Motor neuron (in vitro differentiated cells): Measurements from ENCODE around the gene BLVRA. TPM values are rescaled to one million over a fixed set of nuclear protein-coding genes. Genes with fewer than 3 reads are reported as not detected.

Experiments used
- ATAC-seq, 8 experiments: fragments of 200-7000 bp; cut with Tn5 transposase; replicated peaks in 6 of 8; 2 replicates each; pipeline ENCODE4 v1.8.0; 2021; ENCODE audit warnings: mild to moderate bottlenecking in 8 of 8, moderate library complexity in 8 of 8
- H3K27ac ChIP-seq, 2 donors: fragments of 250-450 bp; sonication (Bioruptor Pico); 2 replicates each; pipeline ENCODE4 v1.9.0; 2021; ENCODE audit warnings: antibody characterized with exemption in 2 of 2, mild to moderate bottlenecking in 2 of 2, moderate library complexity in 1 of 2
- H3K4me1 ChIP-seq, 2 donors: fragments of 250-450 bp; sonication (Bioruptor Pico); replicated peaks in 1 of 2; 2 replicates each; pipeline ENCODE4 v1.6.1; 2021; ENCODE audit warnings: antibody characterized with exemption in 2 of 2, mild to moderate bottlenecking in 2 of 2, moderate library complexity in 1 of 2
- H3K4me3 ChIP-seq, 5 donors: fragments of 250-450 bp; sonication (Bioruptor Pico); 2 replicates each; pipeline ENCODE4 v1.9.0; 2021; ENCODE audit warnings: antibody characterized with exemption in 5 of 5, mild to moderate bottlenecking in 5 of 5, moderate library complexity in 4 of 5
- WGBS, 10 experiments: fragments of 450-650 bp; shearing (Covaris generic); methylation state at CpG; one replicate each; pipeline ENCODE4 v1.0.0; 2022; 5-methylcytosine and 5-hydroxymethylcytosine counted together
- in situ Hi-C, 9 experiments: fragments of 400-800 bp; cut with MboI; loops; one replicate each; pipeline ENCODE4 v1.15.0; 2021; ENCODE audit warnings: low sequenced_read_pairs in 9 of 9, low pct_unique_long_range_greater_than_20kb in 2 of 9; ENCODE audit not compliant: unreplicated experiment in 9 of 9
- total RNA-seq, 8 experiments: library from RNA; unstranded; fragments of 300-600 nt; gene quantifications; 2 replicates each; pipeline versions ENCODE4 v1.2.3 to v1.2.4, GENCODE V29; 2022

Gene BLVRA
- total RNA-seq, 8 experiments from 2014 or later = 2.3 to 45.0 (median 17.1) TPM

DNA sequence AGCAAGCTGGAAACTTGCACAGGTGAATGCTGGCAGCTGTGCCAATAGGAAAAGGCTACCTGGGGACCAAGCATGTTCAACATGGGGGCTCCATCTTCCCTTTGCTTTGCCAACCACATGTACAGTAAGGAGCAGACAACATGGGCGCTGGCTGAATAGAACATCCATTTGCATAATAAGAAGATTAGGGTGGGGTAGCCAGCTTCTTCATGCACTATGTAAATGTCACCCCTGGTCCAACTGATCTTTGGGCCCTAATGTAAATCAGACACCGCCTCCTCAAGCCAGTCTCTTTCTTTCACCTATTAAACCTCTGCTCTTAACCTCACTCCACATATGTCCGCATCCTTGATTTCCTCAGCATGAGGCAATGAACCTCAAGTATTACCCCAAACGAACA, 84.8 kb downstream of the BLVRA start:
- Histone ChIP-seq H3K4me3 (no peak overlapping the region), H3K27ac (no peak overlapping the region), H3K4me1 (peaks cover 0 to 2% of the 10 kb centered on the region in 2 donors)
- in situ Hi-C loops = loop anchor here in 5 of 9 experiments (25.0 kb wide), 3 partner anchors 256 to 1906 kb away; partner anchors contain the start of genes STK17A (in 4 of the 5), MRPL32 (in 1 of the 5) and PSMA2 (in 1 of the 5)
- ATAC-seq = peak in 3 of 8 experiments; percentile 62 to 79 (median 74)
- WGBS, 10 experiments = 0 to 86% (median 80%) methylated on average over 1 to 4 of the region's 4 CpGs; no CpG with 5 or more reads in 2 of the 10 experiments

DNA sequence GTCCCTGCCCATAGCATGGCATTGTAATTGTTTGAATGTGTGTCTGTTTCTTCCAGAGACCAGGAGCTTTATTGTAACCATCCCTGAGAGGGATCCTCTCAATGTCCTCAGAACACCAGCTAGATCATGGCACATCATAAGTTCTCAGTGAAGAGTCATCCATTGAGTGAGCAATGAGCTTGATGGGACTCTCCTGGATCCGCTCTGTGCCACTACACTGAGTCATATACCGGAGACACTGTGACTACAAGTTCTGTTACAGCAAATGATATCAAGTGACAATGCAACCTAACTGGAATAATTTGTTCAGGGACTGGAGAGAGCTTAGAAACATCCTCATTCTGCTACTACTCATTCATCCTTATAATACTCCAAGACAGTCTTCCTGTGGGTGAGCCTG, 85.8 kb downstream of the BLVRA start:
- no peak overlapping the region for H3K27ac ChIP-seq
- in situ Hi-C loops = loop anchor here in 5 of 9 experiments (25.0 kb wide), 3 partner anchors 257 to 1907 kb away; partner anchors contain the start of genes STK17A (in 4 of the 5), MRPL32 (in 1 of the 5) and PSMA2 (in 1 of the 5)
- WGBS, 10 experiments = 0 to 100% (median 83%) methylated on average over 1 to 2 of the region's 2 CpGs; no CpG with 5 or more reads in 5 of the 10 experiments
- H3K4me1 ChIP-seq = no peaks in the 10 kb centered on the region
- ATAC-seq = peak in 1 of 8 experiments; percentile 62
- H3K4me3 ChIP-seq = no peak overlapping the region

DNA sequence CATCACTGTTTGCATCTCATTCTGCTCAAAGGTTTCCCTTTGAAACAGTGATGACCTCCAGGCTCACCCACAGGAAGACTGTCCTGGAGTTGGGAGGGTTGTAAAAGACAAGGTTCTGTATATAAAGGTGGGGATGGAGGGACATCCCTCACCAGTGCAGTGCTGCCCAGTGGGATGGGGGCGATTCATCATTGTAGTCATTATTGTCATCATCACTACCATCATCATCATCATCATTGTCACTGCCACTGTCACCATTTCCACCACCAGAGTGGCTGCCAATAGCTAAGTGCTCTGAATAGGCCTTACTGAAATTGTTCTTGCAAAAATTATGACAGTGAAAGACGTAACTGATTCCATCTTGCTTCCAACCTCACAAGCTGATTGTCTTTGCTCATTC, 86.2 kb downstream of the BLVRA start:
- no peak for ATAC-seq
- in situ Hi-C loops = loop anchor here in 5 of 9 experiments (25.0 kb wide), 3 partner anchors 257 to 1907 kb away; partner anchors contain the start of genes STK17A (in 4 of the 5), MRPL32 (in 1 of the 5) and PSMA2 (in 1 of the 5)
- WGBS, 10 experiments = 50 to 100% (median 80%) methylated on average over 1 to 2 of the region's 2 CpGs; no CpG with 5 or more reads in 6 of the 10 experiments
- Histone ChIP-seq H3K4me3 (no peak overlapping the region), H3K27ac (no peak overlapping the region), H3K4me1 (no peaks in the 10 kb centered on the region)

DNA sequence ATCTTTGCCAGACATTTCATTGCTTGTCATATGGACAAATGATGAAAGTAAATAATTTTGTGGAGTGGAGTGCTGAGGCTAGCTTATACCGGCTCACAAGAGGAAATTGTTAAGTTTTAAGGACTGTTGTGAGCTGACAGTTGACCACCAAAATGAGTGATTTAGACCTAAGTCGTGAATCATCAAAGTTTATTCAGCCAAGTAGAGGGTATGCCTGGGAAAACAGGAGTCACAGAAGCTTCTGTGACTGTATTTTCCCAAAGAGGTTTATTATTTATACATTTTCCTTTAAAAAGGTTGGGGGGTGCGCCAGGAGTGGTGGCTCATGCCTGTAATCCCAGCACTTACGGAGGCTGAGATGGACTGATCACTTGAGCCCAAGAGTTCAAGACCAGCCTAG, 89.0 kb downstream of the BLVRA start:
- WGBS, 10 experiments = 14 to 90% (median 66%) methylated on average over 1 to 4 of the region's 4 CpGs
- no peak overlapping the region for H3K4me3 ChIP-seq
- H3K27ac ChIP-seq = no peak overlapping the region
- no peaks in the 10 kb centered on the region for H3K4me1 ChIP-seq
- no peak for ATAC-seq
- in situ Hi-C loops = loop anchor here in 5 of 9 experiments (25.0 kb wide), 3 partner anchors 260 to 1910 kb away; partner anchors contain the start of genes STK17A (in 4 of the 5), MRPL32 (in 1 of the 5) and PSMA2 (in 1 of the 5)

DNA sequence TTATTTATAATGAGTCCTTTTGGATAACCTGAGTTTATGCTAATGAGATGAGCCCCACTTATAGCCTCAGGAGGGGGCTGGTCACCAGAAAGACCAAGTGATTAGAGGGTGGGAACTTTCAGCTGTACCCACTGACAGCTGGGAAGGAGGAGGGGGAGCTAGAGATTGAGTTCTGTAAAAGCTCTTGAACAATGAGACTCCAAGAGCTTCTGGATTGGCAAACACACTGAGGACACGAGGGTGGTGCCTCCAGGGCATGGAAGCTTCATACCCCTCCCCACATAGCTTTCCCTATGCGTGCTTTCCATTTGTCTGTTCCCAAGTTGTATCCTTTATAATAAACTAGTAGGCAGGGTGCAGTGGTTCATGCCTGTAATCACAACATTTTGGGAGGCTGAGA, 90.6 kb downstream of the BLVRA start:
- in situ Hi-C loops = loop anchor here in 5 of 9 experiments (25.0 kb wide), 3 partner anchors 262 to 1912 kb away; partner anchors contain the start of genes STK17A (in 4 of the 5), MRPL32 (in 1 of the 5) and PSMA2 (in 1 of the 5)
- no peak overlapping the region for H3K4me3 ChIP-seq
- WGBS, 10 experiments = 25 to 100% (median 40%) methylated on average over 1 to 2 of the region's 2 CpGs; no CpG with 5 or more reads in 3 of the 10 experiments
- H3K4me1 ChIP-seq = no peaks in the 10 kb centered on the region
- ATAC-seq = peak in 2 of 8 experiments; percentile 43 to 59
- H3K27ac ChIP-seq = no peak overlapping the region

DNA sequence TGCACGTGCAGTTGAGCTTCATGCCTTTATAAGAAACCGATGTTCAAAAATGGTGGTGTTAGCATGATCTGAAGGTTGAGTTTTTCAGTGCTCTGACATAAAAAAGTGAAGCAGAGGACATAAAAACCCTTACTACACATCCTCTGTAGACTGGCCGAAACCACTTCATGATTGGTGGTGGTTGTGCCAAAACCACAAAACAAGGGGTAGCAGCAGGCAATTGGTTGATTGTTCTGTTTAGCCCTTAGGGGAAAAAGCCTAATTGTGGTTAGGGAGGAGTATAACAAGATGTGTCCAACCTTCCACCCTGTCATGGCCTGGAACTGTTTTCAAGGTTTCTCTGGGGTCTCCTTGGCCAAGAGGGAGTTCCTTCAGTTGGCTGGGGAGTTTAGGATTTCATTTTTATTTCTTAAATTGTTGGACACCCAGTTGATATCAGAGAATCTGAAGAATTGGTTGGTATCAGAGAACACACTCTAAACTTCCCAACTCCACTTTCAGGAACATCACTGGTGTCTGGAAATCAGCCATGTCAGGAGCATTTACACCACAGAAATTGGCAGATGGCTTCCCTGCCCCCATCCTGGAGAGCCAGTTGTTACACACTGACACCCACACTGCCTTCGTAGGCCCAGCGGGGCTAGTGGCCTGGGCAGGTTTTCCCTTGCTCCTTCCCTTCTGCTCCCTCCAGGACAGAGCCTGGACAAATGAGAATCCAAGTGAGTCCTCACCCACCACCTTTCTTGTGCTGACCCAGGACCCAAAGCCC, 92.1 kb downstream of the BLVRA start:
- H3K27ac ChIP-seq = no peak overlapping the region
- no peaks in the 10 kb centered on the region for H3K4me1 ChIP-seq
- no peak overlapping the region for H3K4me3 ChIP-seq
- in situ Hi-C loops = no loop called here
- 50 to 100% (median 87%) methylated on average over 1 to 5 of the region's 5 CpGs for WGBS, 10 experiments
- ATAC-seq = no peak

DNA sequence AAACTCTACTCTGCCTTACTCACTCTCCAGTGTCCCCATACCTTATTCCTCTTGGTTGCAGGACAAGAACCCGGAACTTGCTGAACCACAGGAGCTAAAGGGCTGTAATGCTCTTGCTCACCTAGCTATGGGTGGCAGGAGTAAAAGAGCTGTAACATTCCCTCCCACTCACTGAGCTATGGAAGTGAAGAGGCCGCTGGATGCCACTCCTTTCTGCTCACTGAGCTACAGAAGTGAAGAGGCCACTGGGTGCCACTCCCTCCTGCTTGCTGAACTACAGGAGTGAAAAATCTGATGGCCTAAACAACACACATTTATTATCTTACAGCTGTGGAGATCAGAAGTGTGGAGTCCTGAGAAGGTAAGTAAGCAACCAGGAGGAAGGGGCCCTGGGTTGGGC, 93.3 kb downstream of the BLVRA start:
- 14 to 86% (median 65%) methylated on average over 1 to 2 of the region's 2 CpGs; no CpG with 5 or more reads in 6 of the 10 experiments for WGBS, 10 experiments
- ATAC-seq = peak in 2 of 8 experiments; percentile 80 to 82

DNA sequence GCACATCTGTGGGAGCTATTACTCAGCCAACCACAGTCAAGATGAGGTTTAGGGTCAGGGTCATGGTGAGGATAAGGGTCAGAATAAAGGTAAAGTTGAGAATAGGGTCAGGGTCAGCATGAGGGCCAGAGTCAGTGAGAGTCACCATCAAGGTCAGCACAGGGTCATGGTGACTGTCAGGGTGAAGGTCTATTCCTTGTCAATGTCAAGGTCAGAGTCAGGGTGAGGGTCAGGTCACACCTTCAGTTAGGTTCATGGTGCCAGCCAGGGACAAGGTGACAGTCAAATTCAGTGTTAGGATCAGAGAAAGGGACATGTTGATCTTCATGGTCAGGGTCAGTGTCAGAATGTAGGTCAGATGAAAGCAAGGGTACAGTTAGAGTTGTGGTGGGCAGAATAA, 96.7 kb downstream of the BLVRA start:
- H3K27ac ChIP-seq = no peak overlapping the region
- in situ Hi-C loops = no loop called here
- H3K4me1 ChIP-seq = no peaks in the 10 kb centered on the region
- H3K4me3 ChIP-seq = no peak overlapping the region
- ATAC-seq = no peak

More for the DNA sequence above, 93.3 kb downstream of the BLVRA start:
- Histone ChIP-seq H3K27ac (no peak overlapping the region), H3K4me1 (no peaks in the 10 kb centered on the region), H3K4me3 (no peak overlapping the region)
- in situ Hi-C loops = no loop called here

DNA sequence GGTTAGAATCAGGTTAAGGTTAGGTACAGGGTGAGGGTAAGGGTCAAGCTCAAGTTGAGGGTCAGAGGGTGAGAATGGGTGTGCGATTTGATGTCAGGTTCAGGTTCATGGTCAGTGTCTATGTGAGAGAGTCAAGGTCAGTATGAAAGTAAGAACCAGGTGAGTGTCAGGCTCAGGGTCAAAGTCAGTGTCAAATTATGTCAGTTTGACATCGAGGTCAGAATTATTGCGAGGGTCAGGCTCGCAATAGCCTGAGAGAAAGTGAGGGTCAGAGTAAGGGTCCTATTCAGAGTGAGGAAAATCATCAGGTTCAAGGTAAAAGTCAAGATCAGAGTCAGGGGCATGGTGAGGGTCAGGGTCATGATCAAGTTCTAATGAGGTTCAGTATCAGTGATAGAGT, 97.8 kb downstream of the BLVRA start:
- H3K4me1 ChIP-seq = no peaks in the 10 kb centered on the region
- H3K27ac ChIP-seq = no peak overlapping the region
- H3K4me3 ChIP-seq = no peak overlapping the region
- in situ Hi-C loops = no loop called here
- whole genome bisulfite sequencing, 10 experiments = 80 to 100% (median 95%) methylated on average over 1 to 4 of the region's 4 CpGs; no CpG with 5 or more reads in 2 of the 10 experiments
- ATAC-seq = no peak

Other genes with a start within 250 kb of the BLVRA start
- gene STK17A, start 175.6 kb upstream of the BLVRA start, total RNA-seq = 10 to 100 TPM in 5 of 8 experiments, 1 to 10 TPM in 3; 3.9 to 18.4 (median 13.4) TPM
- gene COA1, start 29.2 kb upstream of the BLVRA start, total RNA-seq = 10 to 100 TPM; 46.0 to 93.2 (median 76.1) TPM
- gene MRPS24, start 110.8 kb downstream of the BLVRA start, total RNA-seq = 100 to 1,000 TPM; 123 to 213 (median 132) TPM
- 10 to 100 TPM; 20.1 to 50.1 (median 27.2) TPM for gene URGCP, start 147.9 kb downstream of the BLVRA start, total RNA-seq
- gene UBE2D4, start 167.8 kb downstream of the BLVRA start, total RNA-seq = 10 to 100 TPM in 5 of 8 experiments, 1 to 10 TPM in 3; 8.3 to 29.7 (median 10.7) TPM
- gene SPDYE1, start 239.2 kb downstream of the BLVRA start, total RNA-seq = 1 to 10 TPM in 2 of 8 experiments, under 1 TPM in 6; 0.22 to 2.5 (median 0.44) TPM